GM12872 (cell line): ENCODE data around the gene PSD.

Experiments used
- CTCF ChIP-seq: IDR thresholded peaks from 3 replicates; pipeline ENCODE4 v1.5.1; 2011; ENCODE audit warnings: low read depth, mild to moderate bottlenecking, low read length, moderate library complexity; ENCODE audit not compliant: insufficient read depth

Gene PSD

GRCh38 chr10:102450374-102451104, 32.0 kb upstream of the PSD start:
- TF ChIP-seq CTCF, result no peak

GRCh38 chr10:102450124-102450373, 31.5 kb upstream of the PSD start:
- TF ChIP-seq CTCF, result no peak

GRCh38 chr10:102449321-102450123, 30.9 kb upstream of the PSD start:
- TF ChIP-seq CTCF, result no peak

GRCh38 chr10:102444851-102445250, 26.3 kb upstream of the PSD start:
- TF ChIP-seq CTCF, result no peak

- TF ChIP-seq CTCF, result no peak
These were observed 19.8 kb upstream of the PSD start for GRCh38 chr10:102438374-102438773.

- no peak for TF ChIP-seq CTCF
These were observed 18.9 kb upstream of the PSD start for GRCh38 chr10:102437515-102437914.

- no peak for TF ChIP-seq CTCF
These were observed 17.7 kb upstream of the PSD start for GRCh38 chr10:102436312-102436711.
